Muscle layer of duodenum (tissue), 2 donors: Measurements from ENCODE around the gene ALDH18A1.

Experiments used
- H3K27ac ChIP-seq: one replicate; pipeline ENCODE4 v1.7.0; 2013; ENCODE audit warnings: mild to moderate bottlenecking, low read length
- H3K27me3 ChIP-seq: one replicate; pipeline ENCODE4 v1.7.0; 2013; ENCODE audit warnings: low read depth, mild to moderate bottlenecking, control low read depth, low read length
- H3K36me3 ChIP-seq, 2 donors: one replicate each; pipeline ENCODE4 v1.7.0; 2013; ENCODE audit warnings: low read length in 2 of 2, control low read depth in 1 of 2, mild to moderate bottlenecking in 1 of 2; ENCODE audit not compliant: insufficient read depth in 2 of 2, control insufficient read depth in 1 of 2
- H3K4me1 ChIP-seq, 2 donors: one replicate each; pipeline ENCODE4 v1.7.0; 2013; ENCODE audit warnings: low read length in 2 of 2, mild to moderate bottlenecking in 2 of 2, control low read depth in 1 of 2, moderate library complexity in 1 of 2; ENCODE audit not compliant: insufficient read depth in 2 of 2, control insufficient read depth in 1 of 2
- H3K4me3 ChIP-seq, 2 donors: one replicate each; pipeline ENCODE4 v1.7.0; 2013; ENCODE audit warnings: low read length in 2 of 2, low read depth in 1 of 2, mild to moderate bottlenecking in 1 of 2
- H3K9me3 ChIP-seq, 2 donors: one replicate each; pipeline ENCODE4 v1.7.0; 2013; ENCODE audit warnings: low read length in 2 of 2, control low read depth in 1 of 2, mild to moderate bottlenecking in 1 of 2; ENCODE audit not compliant: control insufficient read depth in 1 of 2
- donor health status: healthy.

The ALDH18A1 gene

GRCh38 chr10:95579292-95579691, 77.2 kb downstream of the ALDH18A1 start:
- Histone ChIP-seq H3K4me3 (no peak overlapping the region), H3K27me3 (no peaks in the 10 kb centered on the region), H3K27ac (no peak overlapping the region), H3K36me3 (no peaks in the 10 kb centered on the region), H3K9me3 (no peaks in the 10 kb centered on the region), H3K4me1 (no peaks in the 10 kb centered on the region)

- no peaks in the 10 kb centered on the region for H3K27me3 ChIP-seq
- H3K4me1 ChIP-seq, result no peaks in the 10 kb centered on the region
- H3K36me3 ChIP-seq, result no peaks in the 10 kb centered on the region
- H3K27ac ChIP-seq, result no peak overlapping the region
- no peaks in the 10 kb centered on the region for H3K9me3 ChIP-seq
- H3K4me3 ChIP-seq, result no peak overlapping the region
Measured at GRCh38 chr10:95578619-95579018, 77.9 kb downstream of the ALDH18A1 start.

- no peaks in the 10 kb centered on the region for H3K27me3 ChIP-seq
- no peaks in the 10 kb centered on the region for H3K36me3 ChIP-seq
- no peak overlapping the region for H3K27ac ChIP-seq
- no peak overlapping the region for H3K4me3 ChIP-seq
- H3K9me3 ChIP-seq, result no peaks in the 10 kb centered on the region
- peaks cover 0 to 4% of the 10 kb centered on the region in 2 donors for H3K4me1 ChIP-seq
Measured at GRCh38 chr10:95574649-95575365, 81.7 kb downstream of the ALDH18A1 start.

GRCh38 chr10:95573964-95574604, 82.4 kb downstream of the ALDH18A1 start:
- no peaks in the 10 kb centered on the region for H3K9me3 ChIP-seq

GRCh38 chr10:95573527-95573926, 83.0 kb downstream of the ALDH18A1 start:
- Histone ChIP-seq H3K4me1 (peaks cover 0 to 4% of the 10 kb centered on the region in 2 donors), H3K9me3 (no peaks in the 10 kb centered on the region), H3K27me3 (no peaks in the 10 kb centered on the region), H3K4me3 (no peak overlapping the region), H3K36me3 (no peaks in the 10 kb centered on the region), H3K27ac (no peak overlapping the region)

More at GRCh38 chr10:95573964-95574604, 82.4 kb downstream of the ALDH18A1 start:
- Histone ChIP-seq H3K36me3 (no peaks in the 10 kb centered on the region), H3K27ac (no peak overlapping the region), H3K4me1 (peaks cover 0 to 4% of the 10 kb centered on the region in 2 donors), H3K27me3 (no peaks in the 10 kb centered on the region), H3K4me3 (no peak overlapping the region)

- Histone ChIP-seq H3K4me3 (no peak overlapping the region), H3K27me3 (no peaks in the 10 kb centered on the region), H3K4me1 (peaks cover 4 to 8% of the 10 kb centered on the region in 2 donors), H3K9me3 (no peaks in the 10 kb centered on the region), H3K27ac (no peak overlapping the region), H3K36me3 (no peaks in the 10 kb centered on the region)
Measured at GRCh38 chr10:95572131-95572820, 84.2 kb downstream of the ALDH18A1 start.

GRCh38 chr10:95571390-95571789, 85.1 kb downstream of the ALDH18A1 start:
- no peak overlapping the region for H3K27ac ChIP-seq
- H3K4me1 ChIP-seq, result peaks cover 4 to 8% of the 10 kb centered on the region in 2 donors
- H3K36me3 ChIP-seq, result no peaks in the 10 kb centered on the region
- H3K27me3 ChIP-seq, result no peaks in the 10 kb centered on the region
- no peak overlapping the region for H3K4me3 ChIP-seq
- no peaks in the 10 kb centered on the region for H3K9me3 ChIP-seq

- Histone ChIP-seq H3K4me3 (no peak overlapping the region), H3K27me3 (no peaks in the 10 kb centered on the region), H3K36me3 (no peaks in the 10 kb centered on the region), H3K4me1 (peaks cover 4 to 8% of the 10 kb centered on the region in 2 donors), H3K9me3 (no peaks in the 10 kb centered on the region), H3K27ac (no peak overlapping the region)
Measured at GRCh38 chr10:95569368-95569767, 87.1 kb downstream of the ALDH18A1 start.

GRCh38 chr10:95567903-95568630, 88.4 kb downstream of the ALDH18A1 start:
- no peak overlapping the region for H3K27ac ChIP-seq

GRCh38 chr10:95566136-95566535, 90.4 kb downstream of the ALDH18A1 start:
- H3K27me3 ChIP-seq, result no peaks in the 10 kb centered on the region
- H3K4me1 ChIP-seq, result peaks cover 0 to 8% of the 10 kb centered on the region in 2 donors
- H3K27ac ChIP-seq, result peak overlapping the region; percentile 30
- no peaks in the 10 kb centered on the region for H3K36me3 ChIP-seq
- H3K9me3 ChIP-seq, result no peaks in the 10 kb centered on the region
- H3K4me3 ChIP-seq, result no peak overlapping the region

More at GRCh38 chr10:95567903-95568630, 88.4 kb downstream of the ALDH18A1 start:
- Histone ChIP-seq H3K36me3 (no peaks in the 10 kb centered on the region), H3K27me3 (no peaks in the 10 kb centered on the region), H3K4me1 (peaks cover 4 to 8% of the 10 kb centered on the region in 2 donors), H3K9me3 (no peaks in the 10 kb centered on the region), H3K4me3 (no peak overlapping the region)

GRCh38 chr10:95565336-95565735, 91.2 kb downstream of the ALDH18A1 start:
- Histone ChIP-seq H3K4me1 (peaks cover 0 to 8% of the 10 kb centered on the region in 2 donors), H3K27ac (peak overlapping the region; percentile 54), H3K27me3 (no peaks in the 10 kb centered on the region), H3K4me3 (no peak overlapping the region), H3K9me3 (no peaks in the 10 kb centered on the region), H3K36me3 (no peaks in the 10 kb centered on the region)
